Esophagus (tissue), 2 donors: ENCODE measurements around the gene ABITRAM. TPM values are rescaled to one million over a fixed set of nuclear protein-coding genes. Genes with fewer than 3 reads are reported as not detected.
"Not testable (repeated sequence)": the region's sequence is repeated elsewhere in the genome, so short reads cannot be mapped to it uniquely, and the experiment has no call there.

Source experiments
- H3K27ac ChIP-seq, 2 donors: one replicate each; pipeline ENCODE4 v1.5.1; 2013; ENCODE audit warnings: low read depth in 2 of 2, mild to moderate bottlenecking in 2 of 2, inconsistent platforms in 1 of 2, low read length in 1 of 2, moderate library complexity in 1 of 2
- H3K27me3 ChIP-seq, 2 donors: one replicate each; pipeline ENCODE4 v1.6.1; 2013; ENCODE audit warnings: low read length in 2 of 2, control low read depth in 1 of 2, mild to moderate bottlenecking in 1 of 2; ENCODE audit not compliant: insufficient read depth in 2 of 2, control insufficient read depth in 1 of 2
- H3K36me3 ChIP-seq, 2 donors: one replicate each; pipeline ENCODE4 v1.6.1; 2013; ENCODE audit warnings: low read length in 1 of 2; ENCODE audit not compliant: control insufficient read depth in 2 of 2, insufficient read depth in 2 of 2
- H3K4me1 ChIP-seq, 2 donors: one replicate each; pipeline ENCODE4 v1.6.1; 2013; ENCODE audit warnings: low read length in 1 of 2; ENCODE audit not compliant: control insufficient read depth in 2 of 2, insufficient read depth in 2 of 2
- H3K4me3 ChIP-seq, 2 donors: one replicate each; pipeline ENCODE4 v1.5.1; 2013; ENCODE audit warnings: low read length in 2 of 2, mild to moderate bottlenecking in 2 of 2, low read depth in 1 of 2, moderate library complexity in 1 of 2
- H3K9me3 ChIP-seq, 2 donors: one replicate each; pipeline ENCODE4 v1.6.1; 2013; ENCODE audit warnings: mild to moderate bottlenecking in 2 of 2, low read depth in 1 of 2, low read length in 1 of 2, moderate library complexity in 1 of 2; ENCODE audit not compliant: control insufficient read depth in 2 of 2, insufficient read depth in 1 of 2
- WGBS, 2 donors: extraction: QIAGEN DNeasy Blood & Tissue Kit; methylation state at CpG; one replicate each; pipeline ENCODE4 v1.1.7; 2013; 5-methylcytosine and 5-hydroxymethylcytosine counted together
- polyA plus RNA-seq, 2 donors: library from polyadenylated mRNA; stranded (reverse); fragments of 200-250 nt; gene quantifications; one replicate each; pipeline ENCODE4 v1.2.3, GENCODE V29; 2013
- donor health status: healthy with polysubstance abuse.
- donor health status: Bipolar disorder and iron deficiency.

Gene ABITRAM
- polyA plus RNA-seq, 2 donors: 12.5 to 19.4 TPM

DNA sequence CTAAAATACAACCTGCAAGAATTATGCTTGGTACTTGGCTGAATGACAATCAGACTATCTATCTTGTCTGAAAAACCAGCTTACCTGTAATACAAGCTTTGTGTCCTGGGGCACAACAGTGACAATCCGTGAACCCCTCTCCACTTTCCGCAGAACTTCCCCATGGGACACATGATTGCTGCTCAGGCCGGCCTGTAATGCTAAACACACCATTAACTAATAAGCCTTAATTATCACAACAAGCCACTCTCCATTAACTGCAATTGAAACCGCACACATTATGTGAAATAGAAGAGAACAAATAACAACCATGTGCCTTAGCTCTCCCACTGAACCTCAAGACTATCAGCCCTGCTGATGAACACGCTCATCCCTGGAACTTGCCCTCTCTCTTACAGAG is 34.0 kb upstream of the ABITRAM start:
- peaks cover 13 to 20% of the 10 kb centered on the region in 2 donors for H3K36me3 ChIP-seq
- H3K27ac ChIP-seq: no peak overlapping the region
- no peaks in the 10 kb centered on the region for H3K27me3 ChIP-seq
- WGBS, 2 donors: 89 to 94% methylated on average over 5 of the region's 5 CpGs
- peaks cover 0 to 2% of the 10 kb centered on the region in 2 donors for H3K9me3 ChIP-seq
- no peaks in the 10 kb centered on the region for H3K4me1 ChIP-seq
- H3K4me3 ChIP-seq: no peak overlapping the region

DNA sequence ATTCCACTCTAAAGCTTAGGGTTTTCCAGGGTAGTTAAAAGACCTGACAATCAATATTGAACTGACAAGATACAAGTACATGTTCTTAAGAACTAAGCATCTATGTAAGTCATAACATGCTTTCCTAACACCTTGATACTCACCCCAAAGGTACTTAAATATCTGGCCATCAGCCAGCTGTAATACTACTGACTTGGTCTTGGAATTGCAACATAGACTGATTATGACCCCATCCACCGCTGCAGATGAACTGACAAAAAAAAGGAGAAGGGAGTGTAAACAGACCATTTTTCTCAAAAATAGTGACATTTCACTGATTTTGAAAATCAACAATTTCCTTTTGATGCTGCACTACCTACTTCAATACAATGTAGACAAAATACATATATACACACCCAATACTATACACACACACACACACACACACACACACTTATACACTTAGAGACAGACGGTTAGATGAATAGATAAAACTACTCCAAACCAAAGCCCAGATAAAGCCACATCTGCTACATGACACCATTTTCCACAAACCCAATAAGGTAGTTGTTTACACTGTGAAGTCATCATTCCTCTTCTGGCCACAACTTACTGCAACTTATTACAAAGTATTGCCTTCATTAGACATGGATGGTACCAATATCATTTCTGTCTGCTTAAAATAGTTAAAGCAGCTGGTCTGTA is 30.6 kb upstream of the ABITRAM start:
- Histone ChIP-seq H3K4me3 (no peak overlapping the region), H3K27me3 (no peaks in the 10 kb centered on the region), H3K9me3 (no peaks in the 10 kb centered on the region), H3K27ac (no peak overlapping the region), H3K36me3 (peaks cover 0 to 29% of the 10 kb centered on the region in 2 donors), H3K4me1 (no peaks in the 10 kb centered on the region)
- WGBS, 2 donors: 79 to 89% methylated on average over 2 of the region's 2 CpGs

DNA sequence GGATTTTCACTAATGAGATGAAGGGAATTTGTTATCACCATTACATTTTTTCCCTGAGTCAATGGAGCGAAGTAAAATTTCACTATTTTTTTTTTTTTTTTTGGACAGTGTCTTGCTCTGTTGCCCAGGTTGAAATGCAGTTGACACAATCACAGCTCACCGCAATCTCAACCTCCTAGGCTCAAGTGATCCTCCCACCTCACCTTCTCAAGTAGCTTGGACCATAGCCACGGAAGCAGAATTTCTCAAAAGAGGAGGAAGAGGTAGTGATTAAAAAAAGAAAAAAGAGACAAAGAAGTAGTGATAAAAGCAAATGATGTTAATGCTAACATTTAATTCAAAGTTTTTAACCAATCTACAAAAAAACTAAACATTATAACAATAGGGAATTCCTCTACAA is 30.0 kb upstream of the ABITRAM start:
- Histone ChIP-seq H3K36me3 (peaks cover 0 to 32% of the 10 kb centered on the region in 2 donors), H3K4me3 (no peak overlapping the region), H3K27ac (no peak overlapping the region), H3K4me1 (no peaks in the 10 kb centered on the region), H3K9me3 (no peaks in the 10 kb centered on the region), H3K27me3 (no peaks in the 10 kb centered on the region)
- 94 to 97% methylated on average over 3 of the region's 3 CpGs for WGBS, 2 donors

DNA sequence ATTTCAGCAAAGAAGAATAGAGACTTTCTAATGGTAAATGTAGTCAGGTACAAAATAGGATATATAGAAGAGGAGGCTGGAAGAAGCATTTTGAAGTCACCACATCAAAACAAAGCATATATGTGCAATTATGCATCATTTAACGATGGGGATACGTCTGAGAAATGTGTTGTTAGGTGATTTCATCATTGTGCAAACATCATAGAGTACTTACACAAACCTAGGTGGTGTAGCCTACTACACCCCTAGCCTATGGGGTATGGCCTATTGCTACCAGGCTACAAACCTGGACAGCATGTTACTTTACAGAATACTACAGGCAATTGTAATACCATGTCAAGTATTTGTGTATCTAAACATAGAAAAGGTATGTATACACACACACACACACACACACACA is 28.7 kb upstream of the ABITRAM start:
- Histone ChIP-seq H3K9me3 (no peaks in the 10 kb centered on the region), H3K4me1 (no peaks in the 10 kb centered on the region), H3K27me3 (no peaks in the 10 kb centered on the region), H3K4me3 (no peak overlapping the region), H3K36me3 (peaks cover 0 to 32% of the 10 kb centered on the region in 2 donors), H3K27ac (no peak overlapping the region)
- WGBS, 2 donors: 78 to 87% methylated on average over 2 of the region's 2 CpGs

DNA sequence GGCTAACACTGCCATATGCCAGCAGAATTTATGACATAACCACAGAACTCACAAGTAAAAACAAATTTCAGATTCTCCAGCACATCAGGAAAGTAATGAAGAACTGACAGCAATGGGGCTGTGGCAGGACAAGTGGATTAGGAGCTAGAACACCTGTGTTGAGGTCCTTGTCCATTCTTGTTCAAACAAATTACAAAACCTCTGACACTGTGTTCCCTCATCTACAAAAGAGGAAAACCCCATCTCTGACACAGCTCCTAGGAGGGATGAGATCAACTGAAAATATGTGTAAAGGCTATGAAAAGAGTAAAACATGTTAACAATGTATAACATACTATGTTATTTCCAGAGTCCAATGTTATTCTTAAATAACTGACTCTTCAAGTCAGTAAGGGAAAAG is 23.8 kb upstream of the ABITRAM start:
- no peak overlapping the region for H3K27ac ChIP-seq
- no peak overlapping the region for H3K4me3 ChIP-seq
- no peaks in the 10 kb centered on the region for H3K27me3 ChIP-seq
- H3K9me3 ChIP-seq: no peaks in the 10 kb centered on the region
- no peaks in the 10 kb centered on the region for H3K4me1 ChIP-seq
- peaks cover 6 to 27% of the 10 kb centered on the region in 2 donors for H3K36me3 ChIP-seq

DNA sequence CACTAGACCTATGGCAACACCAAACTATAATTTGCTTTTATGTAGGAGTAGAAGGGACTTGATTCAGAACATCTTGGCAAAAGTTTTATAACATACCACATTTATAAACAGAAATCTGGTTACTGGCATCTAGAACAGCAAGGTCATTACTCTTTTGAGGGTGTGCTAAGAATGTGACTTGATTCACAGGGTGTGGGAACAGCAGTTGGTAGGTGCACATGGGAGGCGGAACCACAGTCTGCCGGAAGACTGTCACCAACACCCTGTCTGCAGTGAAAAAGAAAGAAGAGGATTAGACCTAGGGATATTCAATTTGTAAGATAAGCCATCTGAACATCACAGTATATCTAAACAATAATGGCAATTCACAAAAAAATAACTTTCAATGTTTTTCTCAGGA is 23.3 kb upstream of the ABITRAM start:
- Histone ChIP-seq H3K4me3 (no peak overlapping the region), H3K9me3 (no peaks in the 10 kb centered on the region), H3K27ac (no peak overlapping the region), H3K27me3 (no peaks in the 10 kb centered on the region), H3K36me3 (peaks cover 6 to 26% of the 10 kb centered on the region in 2 donors), H3K4me1 (no peaks in the 10 kb centered on the region)
- WGBS, 2 donors: 78 to 95% methylated on average over 2 of the region's 2 CpGs

DNA sequence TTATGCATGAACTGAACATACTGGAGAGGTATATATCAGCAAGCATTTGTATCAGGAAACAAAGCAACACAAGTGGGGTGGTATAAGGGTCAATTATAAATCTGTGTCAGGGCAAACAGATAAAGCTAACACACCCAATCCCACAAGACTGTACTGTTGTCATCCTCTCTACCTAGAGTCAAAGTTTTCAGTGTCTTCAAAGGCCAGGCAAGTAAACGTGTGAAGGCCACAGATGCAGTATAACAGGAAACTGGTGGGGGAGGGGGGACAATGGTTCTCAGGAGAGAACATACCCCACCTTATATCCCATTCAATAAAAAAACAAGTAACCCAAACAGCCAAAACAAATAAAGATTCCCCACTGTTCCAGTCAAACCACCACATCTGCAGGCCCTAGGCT is 22.4 kb upstream of the ABITRAM start:
- H3K36me3 ChIP-seq: peaks cover 6 to 21% of the 10 kb centered on the region in 2 donors
- no peak overlapping the region for H3K27ac ChIP-seq
- H3K4me1 ChIP-seq: no peaks in the 10 kb centered on the region
- 41 to 45% methylated on average over 1 of the region's 1 CpG for WGBS, 2 donors
- H3K4me3 ChIP-seq: no peak overlapping the region
- no peaks in the 10 kb centered on the region for H3K9me3 ChIP-seq
- no peaks in the 10 kb centered on the region for H3K27me3 ChIP-seq

DNA sequence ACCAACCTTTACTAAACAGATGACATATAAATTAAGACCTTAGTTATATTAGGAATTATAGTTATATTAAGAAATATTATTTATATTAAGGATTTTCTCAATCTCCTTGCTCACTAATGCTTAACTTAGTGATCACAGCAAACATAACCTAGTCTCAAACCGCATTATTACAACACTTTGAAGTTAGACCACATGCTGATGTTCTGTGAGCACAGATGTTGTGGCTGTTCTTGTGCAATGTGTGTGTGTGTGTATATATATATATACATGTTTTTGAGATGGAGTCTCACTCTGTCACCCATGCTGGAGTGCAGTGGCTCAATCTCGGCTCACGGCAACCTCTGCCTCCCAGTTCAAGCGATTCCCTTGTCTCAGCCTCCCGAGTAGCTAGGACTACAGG is 20.8 kb upstream of the ABITRAM start:
- Histone ChIP-seq H3K27ac (no peak overlapping the region), H3K27me3 (no peaks in the 10 kb centered on the region), H3K4me1 (no peaks in the 10 kb centered on the region), H3K36me3 (peaks cover 6 to 15% of the 10 kb centered on the region in 2 donors), H3K4me3 (no peak overlapping the region), H3K9me3 (no peaks in the 10 kb centered on the region)
- WGBS, 2 donors: 93 to 94% methylated on average over 5 of the region's 5 CpGs

DNA sequence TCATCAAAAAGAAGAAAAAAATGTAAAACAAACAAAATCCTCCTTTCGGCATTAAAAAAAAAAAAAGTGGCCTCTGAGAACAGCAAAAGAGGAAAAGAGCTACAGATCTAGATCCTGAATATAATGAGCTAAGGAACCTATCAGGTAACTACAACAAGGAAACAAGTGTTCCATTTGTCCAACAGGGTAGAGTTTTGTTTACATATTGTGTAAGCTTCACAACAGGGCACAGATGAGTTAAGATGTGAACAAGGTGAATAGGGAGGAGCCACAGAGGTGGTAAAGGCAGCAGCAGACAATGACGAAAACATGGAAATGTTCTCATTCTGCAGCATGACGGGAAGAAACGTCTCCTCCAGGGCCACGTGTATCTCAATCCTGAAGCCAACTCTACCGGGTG is 14.7 kb upstream of the ABITRAM start:
- no peak overlapping the region for H3K27ac ChIP-seq
- peaks cover 0 to 2% of the 10 kb centered on the region in 2 donors for H3K9me3 ChIP-seq
- no peak overlapping the region for H3K4me3 ChIP-seq
- 84 to 95% methylated on average over 6 of the region's 6 CpGs for WGBS, 2 donors
- no peaks in the 10 kb centered on the region for H3K4me1 ChIP-seq
- peaks cover 8 to 9% of the 10 kb centered on the region in 2 donors for H3K36me3 ChIP-seq
- no peaks in the 10 kb centered on the region for H3K27me3 ChIP-seq

DNA sequence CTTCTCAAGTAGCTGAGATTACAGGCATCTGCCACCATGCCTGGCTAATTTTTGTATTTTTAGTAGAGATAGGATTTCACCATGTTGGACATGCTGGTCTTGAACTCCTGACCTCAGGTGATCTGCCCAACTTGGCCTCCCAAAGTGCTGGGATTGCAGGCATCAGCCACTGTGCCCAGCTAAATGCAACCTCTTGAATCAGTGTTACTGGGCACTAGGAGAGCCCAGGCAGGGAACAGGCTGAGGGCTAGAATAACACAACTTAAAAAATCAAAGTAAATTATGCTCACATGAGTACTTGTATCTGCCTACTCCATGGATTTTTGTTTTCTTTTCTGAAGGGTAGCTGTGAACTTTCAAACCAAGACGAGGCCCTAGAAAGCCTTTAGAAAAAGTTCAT is 13.8 kb upstream of the ABITRAM start:
- WGBS, 2 donors: 97 to 98% methylated on average over 1 of the region's 1 CpG
- not testable (repeated sequence) for H3K27ac ChIP-seq, H3K27me3 ChIP-seq, H3K4me1 ChIP-seq, H3K4me3 ChIP-seq, H3K9me3 ChIP-seq
- H3K36me3 ChIP-seq: peaks cover 8 to 14% of the 10 kb centered on the region in 2 donors
